GM12891 (cell line): Measurements from ENCODE around the gene CAMK1.

Experiments
- PAX5 ChIP-seq: IDR thresholded peaks from 2 replicates; pipeline ENCODE4 v1.6.1; 2011; ENCODE audit warnings: low read length, moderate library complexity, mild to moderate bottlenecking; ENCODE audit not compliant: insufficient read depth, severe bottlenecking
- POLR2A ChIP-seq: IDR thresholded peaks from 2 replicates; pipeline ENCODE4 v1.6.1; 2011; ENCODE audit warnings: low read depth, low read length, control low read depth
- POLR2AphosphoS5 ChIP-seq: IDR thresholded peaks from 2 replicates; pipeline ENCODE4 v1.6.1; 2011; ENCODE audit warnings: low read depth, low read length, control low read depth
- POU2F2 ChIP-seq: IDR thresholded peaks from 2 replicates; pipeline ENCODE4 v1.6.1; 2011; ENCODE audit warnings: low read depth, mild to moderate bottlenecking, control low read depth, low read length, moderate library complexity
- TAF1 ChIP-seq: IDR thresholded peaks from 2 replicates; pipeline ENCODE4 v1.6.1; 2011; ENCODE audit warnings: low read depth, low read length, control low read depth

DNA sequence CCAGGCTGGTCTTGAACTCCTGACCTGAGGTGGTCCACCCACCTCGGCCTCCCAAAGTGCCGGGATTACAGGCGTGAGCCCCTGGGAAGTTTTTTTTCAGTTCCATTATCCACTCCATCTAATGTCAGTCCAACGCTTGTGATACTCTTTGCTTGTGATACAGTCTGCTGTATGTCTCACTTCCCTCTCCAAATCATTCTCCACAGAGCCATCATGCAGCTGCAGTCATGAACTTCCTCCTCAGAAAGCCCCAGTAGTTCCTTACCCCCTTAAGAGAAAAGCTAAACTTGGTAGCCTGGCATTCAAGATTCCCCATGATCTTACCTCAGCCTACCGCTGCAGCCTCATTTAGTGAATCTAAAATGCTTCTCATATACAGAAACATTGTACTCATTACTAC is 25.5 kb upstream of the CAMK1 start:
- TF ChIP-seq POLR2A (no peak), TAF1 (no peak), PAX5 (no peak), POLR2AphosphoS5 (no peak), POU2F2 (no peak)
